Measurements from ENCODE around the gene TAGLN2. TPM values are rescaled to one million over a fixed set of nuclear protein-coding genes. Genes with fewer than 3 reads are reported as not detected.

TAGLN2 gene
- total and polyA plus RNA-seq, 10 of the 15 experiments (the other 5 are each of a cell fraction or from before 2014, with no cell fraction given), result 155 to 611 (median 363) TPM

GRCh38 chr1:159900755-159901360 lies 24.4 kb downstream of the TAGLN2 start:
- ATAC-seq, result no peak
- CTCF ChIA-PET, result interaction anchor here (0.6 to 8.9 kb wide), 6 partner anchors 9 to 107 kb away, joined by 3 to 68 read pairs (median 4); no protein-coding TSS in a partner anchor
- TF ChIP-seq CHD1 (IDR thresholded peaks at IDR 0.05; ENCODE audit: low read depth, low read length) (no peak), TAF1 (IDR thresholded peaks at IDR 0.05; ENCODE audit: borderline replicate concordance, low read depth, low read length) (no peak), RAD21 (IDR thresholded peaks at IDR 0.05; ENCODE audit: insufficient read depth, low read depth, low read length) (no peak), MLLT1 (IDR thresholded peaks at IDR 0.05) (no peak), STAT1 (conservative IDR thresholded peaks at IDR 0.05) (no peak), KLF5 (IDR thresholded peaks at IDR 0.05; ENCODE audit: partially characterized antibody) (no peak), CHD2 (IDR thresholded peaks at IDR 0.05; ENCODE audit: borderline replicate concordance, low read depth, low read length) (no peak), CTCF (IDR thresholded peaks at IDR 0.05 in 2 of 3, conservative IDR thresholded peaks at IDR 0.05 in 1 of 3; ENCODE audit: control insufficient read depth in 2 of 3, extremely low read depth in 1 of 3, insufficient read depth in 1 of 3, low read depth in 3 of 3, low read length in 3 of 3) (no peak), SRF (IDR thresholded peaks at IDR 0.05; ENCODE audit: low read depth in 2 of 2, low read length in 2 of 2) (no peak), E4F1 (IDR thresholded peaks at IDR 0.05; ENCODE audit: borderline replicate concordance, partially characterized antibody) (no peak), E2F4 (IDR thresholded peaks at IDR 0.05; ENCODE audit: low read depth, low read length) (no peak), HDGF (IDR thresholded peaks at IDR 0.05) (no peak), MYB (IDR thresholded peaks at IDR 0.05; ENCODE audit: borderline replicate concordance, low read depth, low read length) (no peak), ATF3 (IDR thresholded peaks at IDR 0.05; ENCODE audit: borderline replicate concordance, extremely low read depth, low read depth, low read length) (no peak), POU2F2 (IDR thresholded peaks at IDR 0.05; ENCODE audit: borderline replicate concordance, low read depth, low read length) (no peak), NRF1 (conservative IDR thresholded peaks at IDR 0.05; ENCODE audit: low read depth, low read length) (no peak)

More at GRCh38 chr1:159900755-159901360, 24.4 kb downstream of the TAGLN2 start:
- H3K4me3 ChIP-seq, result no peak overlapping the region
- FAIRE-seq, result no peak
- no peak overlapping the region for H3K27ac ChIP-seq (ENCODE audit: control insufficient read depth, insufficient read depth)
- intact Hi-C loops (cut with micrococcal nuclease; ENCODE audit: unreplicated experiment), result no loop called here
- H3K79me2 ChIP-seq (ENCODE audit: control insufficient read depth, insufficient read depth, low read length), result no peaks in the 10 kb centered on the region
- H3K9me3 ChIP-seq (replicated peaks; ENCODE audit: control insufficient read depth, insufficient read depth, low read length), result no peaks in the 10 kb centered on the region; the same call in 2 of the 3 replicates
- H2AFZ ChIP-seq (ENCODE audit: control insufficient read depth, low read depth, low read length), result no peak overlapping the region
- 83% methylated on average over 2 of the region's 2 CpGs for WGBS (ENCODE audit: insufficient coverage, insufficient replicate concordance, low lambda C conversion rate, missing lambda C conversion rate)
- ChIA-PET RAD21 (ENCODE audit: unreplicated experiment) (interaction anchor here (1.0 to 1.6 kb wide), 2 partner anchors 11 to 23 kb away, joined by 3 to 6 read pairs; no protein-coding TSS in a partner anchor), POLR2A (interaction anchor here (1.1 kb wide), 1 partner anchor 11 kb away, joined by 3 read pairs; no protein-coding TSS in a partner anchor), SMC1A (ENCODE audit: uncharacterized antibody, unreplicated experiment) (interaction anchor here (0.8 to 1.9 kb wide), 6 partner anchors 8 to 107 kb away, joined by 3 to 7 read pairs (median 4); no protein-coding TSS in a partner anchor)
- H3K9ac ChIP-seq (ENCODE audit: control insufficient read depth, insufficient read depth, low read length), result no peak overlapping the region
- no peak for DNase-seq (ENCODE audit: low read depth, low spot score)
- no peak overlapping the region for H3K4me2 ChIP-seq (ENCODE audit: control insufficient read depth, insufficient read depth)
- H3K36me3 ChIP-seq (ENCODE audit: control insufficient read depth in 2 of 2, insufficient read depth in 2 of 2, low read length in 1 of 2), result no peaks in the 10 kb centered on the region
- no peaks in the 10 kb centered on the region for H3K4me1 ChIP-seq (ENCODE audit: control insufficient read depth, insufficient read depth, low read length)
- H4K20me1 ChIP-seq (ENCODE audit: control insufficient read depth, insufficient read depth), result no peaks in the 10 kb centered on the region
- in situ Hi-C loops (cut with MboI), result no loop called here
- no peaks in the 10 kb centered on the region for H3K27me3 ChIP-seq (replicated peaks in 1 of 2; ENCODE audit: control insufficient read depth in 2 of 2, insufficient read depth in 2 of 2, low read length in 1 of 2)
- BruUV-seq (replicated peaks), result no TSS peak

Data from GM12878 (cell line).